Central memory CD4-positive, alpha-beta T cell (primary cell): ENCODE measurements around the gene LHPP.

Experiments used
- DNase-seq: peaks from one replicate; pipeline ENCODE4 v3.0.0; 2022

The LHPP gene

GRCh38 chr10:124470544-124471434 is 9.2 kb downstream of the LHPP start:
- DNase-seq: no peak

- DNase-seq: no peak
These were observed 10.4 kb downstream of the LHPP start for GRCh38 chr10:124472071-124472470.

GRCh38 chr10:124473070-124473469 is 11.4 kb downstream of the LHPP start:
- no peak for DNase-seq

- no peak for DNase-seq
These were observed 13.0 kb downstream of the LHPP start for GRCh38 chr10:124474514-124475070.

GRCh38 chr10:124476043-124476725 is 14.6 kb downstream of the LHPP start:
- no peak for DNase-seq

- DNase-seq: no peak
These were observed 16.2 kb downstream of the LHPP start for GRCh38 chr10:124477614-124478363.

- DNase-seq: no peak
These were observed 16.9 kb downstream of the LHPP start for GRCh38 chr10:124478515-124478914.

GRCh38 chr10:124480860-124481259 is 19.2 kb downstream of the LHPP start:
- DNase-seq: no peak

- DNase-seq: no peak
These were observed 20.1 kb downstream of the LHPP start for GRCh38 chr10:124481717-124482116.

- DNase-seq: no peak
These were observed 20.7 kb downstream of the LHPP start for GRCh38 chr10:124482236-124482800.

- no peak for DNase-seq
These were observed 21.3 kb downstream of the LHPP start for GRCh38 chr10:124482876-124483275.

GRCh38 chr10:124484031-124484430 is 22.4 kb downstream of the LHPP start:
- DNase-seq: no peak

GRCh38 chr10:124484661-124485060 is 23.0 kb downstream of the LHPP start:
- DNase-seq: no peak

GRCh38 chr10:124486635-124487034 is 25.0 kb downstream of the LHPP start:
- no peak for DNase-seq

GRCh38 chr10:124491105-124491504 is 29.5 kb downstream of the LHPP start:
- no peak for DNase-seq

- no peak for DNase-seq
These were observed 30.6 kb downstream of the LHPP start for GRCh38 chr10:124492266-124492665.

- no peak for DNase-seq
These were observed 31.7 kb downstream of the LHPP start for GRCh38 chr10:124493214-124493882.

GRCh38 chr10:124494046-124494807 is 32.6 kb downstream of the LHPP start:
- DNase-seq: no peak

- no peak for DNase-seq
These were observed 33.5 kb downstream of the LHPP start for GRCh38 chr10:124495162-124495561.

GRCh38 chr10:124495725-124496124 is 34.1 kb downstream of the LHPP start:
- no peak for DNase-seq

- DNase-seq: no peak
These were observed 34.5 kb downstream of the LHPP start for GRCh38 chr10:124496150-124496549.
